Small intestine (tissue), 7 donors: ENCODE data around the gene SPHK2. TPM values are rescaled to one million over a fixed set of nuclear protein-coding genes. Genes with fewer than 3 reads are reported as not detected.

ENCODE experiments used
- DNase-seq, 2 donors: peaks; one replicate each; pipeline versions ENCODE4 v3.0.0 to v3.0.0-alpha.2; 2013
- FAIRE-seq: peaks from 2 replicates; lab custom pipeline; 2012; peaks lifted over from hg19 to GRCh38; lab: Jason Lieb, UNC
- H3K27ac ChIP-seq, 3 donors: one replicate each; pipeline ENCODE4 v1.5.1; 2013; ENCODE audit warnings: low read length in 2 of 3, mild to moderate bottlenecking in 2 of 3, control low read depth in 1 of 3, inconsistent platforms in 1 of 3, low read depth in 1 of 3, moderate library complexity in 1 of 3
- H3K27me3 ChIP-seq, 3 donors: one replicate each; pipeline ENCODE4 v1.6.1; 2013; ENCODE audit warnings: low read length in 3 of 3, inconsistent platforms in 1 of 3; ENCODE audit not compliant: control insufficient read depth in 3 of 3, insufficient read depth in 3 of 3
- H3K36me3 ChIP-seq, 3 donors: one replicate each; pipeline ENCODE4 v1.6.1; 2013; ENCODE audit warnings: low read length in 3 of 3, inconsistent platforms in 1 of 3, low read depth in 1 of 3, mild to moderate bottlenecking in 1 of 3, moderate library complexity in 1 of 3; ENCODE audit not compliant: control insufficient read depth in 3 of 3, insufficient read depth in 2 of 3
- H3K4me1 ChIP-seq, 3 donors: one replicate each; pipeline ENCODE4 v1.6.1; 2013; ENCODE audit warnings: low read length in 2 of 3, inconsistent platforms in 1 of 3, low read depth in 1 of 3, mild to moderate bottlenecking in 1 of 3, moderate library complexity in 1 of 3; ENCODE audit not compliant: control insufficient read depth in 3 of 3, insufficient read depth in 2 of 3
- H3K4me3 ChIP-seq, 3 donors: one replicate each; pipeline ENCODE4 v1.5.1; 2013; ENCODE audit warnings: low read length in 3 of 3, control low read depth in 1 of 3, inconsistent platforms in 1 of 3, low read depth in 1 of 3, mild to moderate bottlenecking in 1 of 3, moderate library complexity in 1 of 3
- H3K9me3 ChIP-seq, 2 donors: one replicate each; pipeline ENCODE4 v1.6.1; 2013; ENCODE audit warnings: low read depth in 1 of 2, low read length in 1 of 2; ENCODE audit not compliant: control insufficient read depth in 2 of 2, insufficient read depth in 1 of 2
- WGBS, 3 donors: extraction: QIAGEN DNeasy Blood & Tissue Kit; methylation state at CpG; one replicate each; pipeline ENCODE4 v1.1.7; 2013; 5-methylcytosine and 5-hydroxymethylcytosine counted together
- polyA plus RNA-seq, 4 donors: library from polyadenylated mRNA; stranded (reverse) in 3 of 4; unstranded in 1 of 4; fragments of 200-250 nt in 3 of 4; fragments of 120-200 nt in 1 of 4; gene quantifications; one replicate each; pipeline versions ENCODE4 v1.2.1 to v1.2.3, GENCODE V29; 2013
- donor health status: healthy with polysubstance abuse.
- donor health status: control.
- donor health status: control.
- donor health status: Bipolar disorder and iron deficiency.
- donor health status: healthy.

SPHK2 gene
- polyA plus RNA-seq, 4 donors: 22.1 to 85.7 (median 49.9) TPM

- H3K27me3 ChIP-seq: peaks cover 0 to 3% (median 0%) of the 10 kb centered on the region in 3 donors
- H3K27ac ChIP-seq: peak within 1 kb of the TSS; percentile 34 to 76 (median 67)
- H3K4me3 ChIP-seq: peak within 1 kb of the TSS; percentile 17 to 54 (median 50)
- H3K36me3 ChIP-seq: no peaks in the 10 kb centered on the region
- H3K4me1 ChIP-seq: peaks cover 0 to 16% (median 0%) of the 10 kb centered on the region in 3 donors
- DNase-seq: peak; percentile 85 to 93
- 1% methylated on average over 31 to 33 of the region's 33 CpGs for WGBS, 3 donors
- no peaks in the 10 kb centered on the region for H3K9me3 ChIP-seq
- no peak for FAIRE-seq
These were observed 26.9 kb downstream of the SPHK2 start, which contains the start of gene CA11 for GRCh38 chr19:48646001-48646721. CA11 (minus strand) TSS chr19:48646187; CDS start chr19:48645632, 555 bp downstream.

GRCh38 chr19:48646722-48647216 is 27.5 kb downstream of the SPHK2 start:
- peaks cover 0 to 3% (median 0%) of the 10 kb centered on the region in 3 donors for H3K27me3 ChIP-seq
- FAIRE-seq (no peak), DNase-seq (no peak)
- H3K4me3 ChIP-seq: peak overlapping the region in 1 of 3 donors; percentile 50
- no peaks in the 10 kb centered on the region for H3K36me3 ChIP-seq
- no peak overlapping the region for H3K27ac ChIP-seq
- H3K9me3 ChIP-seq: no peaks in the 10 kb centered on the region
- 10 to 30% (median 26%) methylated on average over 3 to 9 of the region's 10 CpGs for WGBS, 3 donors
- peaks cover 0 to 16% (median 0%) of the 10 kb centered on the region in 3 donors for H3K4me1 ChIP-seq

- 75 to 89% (median 79%) methylated on average over 2 of the region's 2 CpGs for WGBS, 3 donors
- peaks cover 0 to 3% (median 0%) of the 10 kb centered on the region in 3 donors for H3K27me3 ChIP-seq
- peaks cover 0 to 16% (median 0%) of the 10 kb centered on the region in 3 donors for H3K4me1 ChIP-seq
- no peak overlapping the region for H3K27ac ChIP-seq
- H3K9me3 ChIP-seq: no peaks in the 10 kb centered on the region
- DNase-seq (no peak), FAIRE-seq (no peak)
- H3K36me3 ChIP-seq: no peaks in the 10 kb centered on the region
- no peak overlapping the region for H3K4me3 ChIP-seq
These were observed 28.8 kb downstream of the SPHK2 start for GRCh38 chr19:48648134-48648533.

- H3K36me3 ChIP-seq: no peaks in the 10 kb centered on the region
- DNase-seq (no peak), FAIRE-seq (no peak)
- H3K27ac ChIP-seq: no peak overlapping the region
- WGBS, 3 donors: 82 to 87% (median 83%) methylated on average over 12 of the region's 12 CpGs
- no peaks in the 10 kb centered on the region for H3K9me3 ChIP-seq
- H3K4me3 ChIP-seq: no peak overlapping the region
- peaks cover 0 to 8% (median 0%) of the 10 kb centered on the region in 3 donors for H3K4me1 ChIP-seq
- H3K27me3 ChIP-seq: no peaks in the 10 kb centered on the region
These were observed 31.8 kb downstream of the SPHK2 start for GRCh38 chr19:48650974-48651682.

- FAIRE-seq: no peak
- Histone ChIP-seq H3K4me3 (no peak overlapping the region), H3K9me3 (no peaks in the 10 kb centered on the region), H3K27me3 (no peaks in the 10 kb centered on the region), H3K27ac (no peak overlapping the region), H3K4me1 (peaks cover 0 to 5% (median 0%) of the 10 kb centered on the region in 3 donors), H3K36me3 (no peaks in the 10 kb centered on the region)
- DNase-seq: no peak
- WGBS, 3 donors: 65 to 86% (median 77%) methylated on average over 5 of the region's 5 CpGs
These were observed 32.4 kb downstream of the SPHK2 start for GRCh38 chr19:48651683-48652048.

GRCh38 chr19:48654299-48655059 is 35.2 kb downstream of the SPHK2 start:
- no peaks in the 10 kb centered on the region for H3K27me3 ChIP-seq
- WGBS, 3 donors: 39 to 41% (median 41%) methylated on average over 11 of the region's 11 CpGs

GRCh38 chr19:48656840-48657474 is 37.7 kb downstream of the SPHK2 start:
- H3K4me3 ChIP-seq: no peak overlapping the region
- peaks cover 0 to 12% (median 0%) of the 10 kb centered on the region in 3 donors for H3K4me1 ChIP-seq
- no peaks in the 10 kb centered on the region for H3K36me3 ChIP-seq
- H3K27me3 ChIP-seq: no peaks in the 10 kb centered on the region
- H3K9me3 ChIP-seq: peaks cover 0 to 8% of the 10 kb centered on the region in 2 donors
- DNase-seq (peak in 1 of 2 donors; percentile 36), FAIRE-seq (no peak)
- 48 to 54% (median 49%) methylated on average over 16 of the region's 16 CpGs for WGBS, 3 donors
- H3K27ac ChIP-seq: no peak overlapping the region

More at GRCh38 chr19:48654299-48655059, 35.2 kb downstream of the SPHK2 start:
- no peak overlapping the region for H3K27ac ChIP-seq
- H3K4me1 ChIP-seq: peaks cover 0 to 5% (median 0%) of the 10 kb centered on the region in 3 donors
- no peak for FAIRE-seq
- H3K9me3 ChIP-seq: no peaks in the 10 kb centered on the region
- no peak for DNase-seq
- no peaks in the 10 kb centered on the region for H3K36me3 ChIP-seq
- H3K4me3 ChIP-seq: no peak overlapping the region
